OCI-M1 (cell line): Measurements from ENCODE around the gene TBX10.
"Not testable (repeated sequence)": the region's sequence is repeated elsewhere in the genome, so short reads cannot be mapped to it uniquely, and the experiment has no call there.

Experiments used
- DNase-seq: peaks from one replicate; lab custom pipeline; 2025; lab: John Stamatoyannopoulos, UW

The TBX10 gene

GRCh38 chr11:67615728-67616430 lies 23.7 kb downstream of the TBX10 start:
- no peak for DNase-seq

DNA sequence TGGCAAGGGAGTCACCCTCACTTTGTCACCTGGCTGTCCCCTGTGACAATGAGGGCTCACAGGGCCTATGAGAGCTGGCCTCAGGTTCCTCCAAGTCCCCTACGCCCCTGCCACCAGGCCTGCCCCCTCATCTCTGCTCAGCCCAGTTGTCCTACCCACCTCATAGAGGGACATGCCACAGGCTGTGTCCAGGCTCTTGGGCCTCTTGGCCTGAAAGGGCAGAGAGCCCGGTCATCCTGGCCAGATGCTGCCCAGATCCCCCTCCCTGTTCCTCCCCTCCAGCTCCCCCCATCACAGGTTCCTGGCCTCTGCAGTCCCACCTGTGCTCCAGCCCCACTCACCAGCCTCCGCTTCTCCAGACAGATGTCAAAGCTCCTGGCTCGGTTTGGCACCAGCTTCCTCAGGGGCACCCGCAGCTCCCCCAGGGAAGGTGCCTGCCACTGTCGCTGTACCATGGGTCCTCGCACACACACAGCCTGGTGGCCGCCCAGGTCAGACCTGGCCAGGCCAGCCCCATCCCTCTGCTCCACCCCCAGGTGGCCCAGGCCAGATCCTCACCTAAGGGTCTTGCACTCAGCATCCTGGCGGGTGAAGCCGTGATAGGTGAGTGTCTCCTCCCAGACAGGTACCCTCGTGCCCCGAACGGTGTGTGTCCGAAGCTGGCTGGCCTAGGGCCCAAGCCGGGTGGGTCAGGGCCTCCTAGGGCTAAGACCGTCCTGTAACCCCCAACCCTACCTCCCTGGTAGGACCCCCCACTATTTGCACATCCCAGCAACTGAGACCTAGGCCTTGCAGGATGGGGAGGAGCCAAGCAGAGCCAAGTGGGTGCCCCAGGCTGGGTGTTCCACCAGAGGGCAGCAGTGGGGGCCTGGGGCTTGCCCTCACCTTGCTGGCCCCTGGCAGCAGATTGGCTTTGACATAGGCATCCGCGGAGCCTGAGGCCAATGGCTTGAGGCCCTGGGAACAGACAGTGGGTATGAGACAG lies 24.5 kb downstream of the TBX10 start:
- peak; percentile 51 for DNase-seq

GRCh38 chr11:67613960-67614715 lies 25.4 kb downstream of the TBX10 start:
- DNase-seq = peak; percentile 52

- no peak for DNase-seq
Observed at GRCh38 chr11:67613313-67613959, 26.1 kb downstream of the TBX10 start.

GRCh38 chr11:67612751-67613150 lies 26.8 kb downstream of the TBX10 start:
- DNase-seq = no peak

DNA sequence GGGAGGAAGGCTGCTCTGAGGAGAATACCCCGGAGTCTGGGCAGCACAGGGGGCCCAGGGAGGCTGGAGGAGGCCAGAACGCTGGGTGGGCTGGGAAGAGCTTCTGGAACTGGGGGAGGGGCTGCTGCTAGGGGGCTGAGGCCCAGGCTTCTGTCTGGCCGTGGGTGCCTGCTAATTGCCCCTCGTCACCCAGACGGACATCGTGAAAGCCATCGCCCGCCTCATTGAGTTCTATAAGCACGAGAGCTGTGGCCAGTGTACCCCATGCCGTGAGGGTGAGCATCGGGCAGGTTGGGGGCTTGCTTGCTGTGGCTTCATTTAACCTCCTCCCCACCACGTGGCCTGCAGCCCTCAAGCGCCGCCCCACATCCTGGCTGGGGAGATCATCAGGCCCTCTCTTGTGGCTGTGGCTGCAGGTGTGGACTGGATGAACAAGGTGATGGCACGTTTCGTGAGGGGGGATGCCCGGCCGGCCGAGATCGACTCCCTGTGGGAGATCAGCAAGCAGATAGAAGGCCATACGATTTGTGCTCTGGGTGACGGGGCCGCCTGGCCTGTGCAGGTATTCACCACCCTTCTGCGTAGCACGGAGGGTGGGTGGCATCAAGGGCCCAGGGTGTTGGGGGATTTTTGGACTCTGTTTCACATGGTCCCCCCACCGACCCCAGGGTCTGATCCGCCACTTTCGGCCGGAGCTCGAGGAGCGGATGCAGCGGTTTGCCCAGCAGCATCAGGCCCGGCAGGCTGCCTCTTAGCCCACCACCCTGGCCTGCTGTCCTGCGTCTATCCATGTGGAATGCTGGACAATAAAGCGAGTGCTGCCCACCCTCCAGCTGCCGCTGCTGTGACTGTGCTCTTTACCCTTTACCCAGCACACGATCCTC lies 27.6 kb downstream of the TBX10 start:
- DNase-seq = no peak

DNA sequence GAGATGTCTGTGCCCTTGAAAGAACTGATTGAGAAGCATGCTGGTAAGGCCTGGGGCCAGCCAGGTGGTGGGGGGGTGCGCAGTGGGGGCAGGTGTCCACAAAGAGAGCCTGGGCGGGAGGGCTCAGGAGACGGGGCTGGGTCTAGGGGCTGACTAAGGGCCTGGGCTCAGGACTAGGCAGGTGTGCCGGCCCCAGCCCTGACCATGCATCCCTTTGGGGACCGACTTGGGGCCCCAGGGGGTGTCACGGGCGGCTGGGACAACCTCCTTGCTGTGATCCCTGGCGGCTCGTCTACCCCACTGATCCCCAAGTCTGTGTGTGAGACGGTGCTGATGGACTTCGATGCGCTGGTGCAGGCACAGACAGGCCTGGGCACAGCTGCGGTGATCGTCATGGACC lies 28.4 kb downstream of the TBX10 start:
- DNase-seq = no peak

DNA sequence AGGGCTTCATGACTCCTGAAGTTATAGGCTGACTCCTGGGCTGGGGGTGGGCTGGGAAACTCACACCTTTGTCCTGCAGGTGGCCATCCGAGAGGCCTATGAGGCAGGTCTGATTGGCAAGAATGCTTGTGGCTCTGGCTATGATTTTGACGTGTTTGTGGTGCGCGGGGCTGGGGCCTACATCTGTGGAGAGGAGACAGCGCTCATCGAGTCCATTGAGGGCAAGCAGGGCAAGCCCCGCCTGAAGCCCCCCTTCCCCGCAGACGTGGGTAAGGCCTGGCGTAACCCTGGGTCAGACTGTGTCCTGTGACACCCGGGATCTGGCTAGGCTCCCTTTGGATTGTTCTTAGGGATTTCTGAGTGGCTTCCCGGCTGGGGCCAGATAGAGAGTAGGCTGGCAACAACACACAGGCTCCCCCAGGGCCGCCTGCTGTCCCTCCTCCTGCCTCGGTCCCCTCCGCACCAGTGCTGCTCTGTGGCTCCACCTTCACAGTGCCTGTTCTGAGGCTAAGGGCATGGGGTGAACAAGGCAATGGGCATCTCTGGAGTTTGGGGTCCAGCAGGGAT lies 29.2 kb downstream of the TBX10 start:
- no peak for DNase-seq

DNA sequence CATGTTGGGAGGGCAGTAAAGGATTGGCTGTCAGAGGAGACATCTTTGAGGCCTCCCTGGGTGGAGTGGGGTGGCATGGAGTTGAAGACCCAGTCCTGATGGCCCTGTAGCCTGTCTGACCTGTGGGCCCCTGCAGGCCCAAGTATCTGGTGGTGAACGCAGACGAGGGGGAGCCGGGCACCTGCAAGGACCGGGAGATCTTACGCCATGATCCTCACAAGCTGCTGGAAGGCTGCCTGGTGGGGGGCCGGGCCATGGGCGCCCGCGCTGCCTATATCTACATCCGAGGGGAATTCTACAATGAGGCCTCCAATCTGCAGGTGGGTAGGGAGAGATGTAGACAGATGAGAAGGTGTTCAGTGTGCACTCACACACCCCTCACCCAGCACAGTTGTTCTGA lies 30.2 kb downstream of the TBX10 start:
- DNase-seq = no peak

DNA sequence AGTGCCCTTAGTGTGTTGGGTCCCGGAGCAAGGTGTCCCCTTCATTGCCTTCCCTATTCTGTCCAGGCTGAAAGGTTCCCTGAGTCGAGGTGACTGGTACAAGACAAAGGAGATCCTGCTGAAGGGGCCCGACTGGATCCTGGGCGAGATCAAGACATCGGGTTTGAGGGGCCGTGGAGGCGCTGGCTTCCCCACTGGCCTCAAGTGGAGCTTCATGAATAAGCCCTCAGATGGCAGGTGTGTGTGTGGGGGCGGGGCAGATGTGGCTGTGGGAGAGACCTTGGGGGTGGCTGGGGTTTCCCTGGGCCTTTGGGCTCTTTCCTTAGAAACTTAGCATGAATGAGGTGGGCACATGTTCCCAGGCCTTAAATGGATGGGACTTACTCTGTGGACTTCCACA lies 31.1 kb downstream of the TBX10 start:
- DNase-seq = no peak

- DNase-seq = no peak
Observed at GRCh38 chr11:67607507-67607906, 32.1 kb downstream of the TBX10 start.

DNA sequence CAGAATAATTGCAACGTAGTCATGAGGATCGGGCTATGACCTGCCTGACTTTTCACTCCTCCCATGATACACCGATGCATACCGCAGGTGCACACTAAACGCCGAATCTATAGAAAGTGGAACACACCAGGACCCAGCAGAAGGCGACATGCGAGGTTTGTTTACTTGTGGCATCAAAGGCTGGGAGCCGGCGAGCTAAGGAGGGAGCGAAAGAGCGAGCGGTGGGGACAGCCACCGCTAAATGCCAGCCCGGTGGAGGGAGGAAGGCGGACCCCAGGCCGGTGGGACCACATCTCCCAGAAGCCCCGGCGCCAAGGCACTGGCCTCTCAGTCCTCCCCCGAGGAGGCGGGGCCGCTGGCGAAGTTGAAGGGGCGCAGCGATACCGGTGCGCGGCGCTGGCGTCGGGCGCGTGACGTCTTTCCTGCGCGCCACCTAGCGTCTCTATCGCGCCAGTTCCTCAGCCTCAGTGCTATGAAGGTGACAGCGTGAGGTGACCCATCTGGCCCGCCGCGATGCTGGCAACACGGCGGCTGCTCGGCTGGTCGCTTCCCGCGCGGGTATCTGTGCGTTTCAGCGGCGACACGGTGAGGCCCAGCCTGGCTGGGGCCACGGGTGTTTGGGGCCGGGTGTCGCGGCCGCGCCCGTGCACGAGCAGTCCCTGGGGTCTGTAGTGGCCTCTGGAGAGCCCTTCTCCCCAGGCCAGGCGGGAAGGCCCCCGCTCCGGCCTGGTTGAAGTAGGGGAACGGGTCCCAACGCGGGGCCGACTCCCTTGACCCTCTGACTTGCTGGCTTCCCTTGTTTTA lies 32.9 kb downstream of the TBX10 start, which contains the start of gene NDUFV1:
Gene NDUFV1, plus strand, starts transcription at position 445 of the 804 bp plus-strand sequence. Its CDS starts 69 bp downstream, at position 514.
- peak; percentile 98 for DNase-seq

DNA sequence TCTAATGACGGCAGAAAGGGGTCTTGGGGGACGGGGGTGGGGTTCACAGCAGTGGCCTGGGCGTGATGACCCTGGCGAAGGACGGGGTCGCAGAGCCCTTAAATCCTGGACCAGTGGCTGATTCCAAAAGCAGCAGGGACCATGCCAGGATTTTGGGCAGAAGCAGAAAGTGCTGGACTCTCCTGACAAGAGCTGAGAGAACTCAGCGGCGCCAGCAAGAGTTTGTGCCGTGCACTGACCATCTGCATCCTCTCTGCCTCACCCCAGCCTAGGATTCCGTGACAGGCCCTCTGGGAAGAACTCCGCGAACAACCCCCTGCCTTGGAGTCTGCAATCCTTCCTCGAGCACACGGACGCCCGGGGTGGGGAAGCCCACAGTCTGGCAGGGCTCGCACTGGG lies 33.5 kb downstream of the TBX10 start:
- peak; percentile 37 for DNase-seq

- DNase-seq = peak; percentile 42
Observed at GRCh38 chr11:67605231-67606011, 34.1 kb downstream of the TBX10 start.

GRCh38 chr11:67604815-67605214 lies 34.7 kb downstream of the TBX10 start:
- DNase-seq = no peak

DNA sequence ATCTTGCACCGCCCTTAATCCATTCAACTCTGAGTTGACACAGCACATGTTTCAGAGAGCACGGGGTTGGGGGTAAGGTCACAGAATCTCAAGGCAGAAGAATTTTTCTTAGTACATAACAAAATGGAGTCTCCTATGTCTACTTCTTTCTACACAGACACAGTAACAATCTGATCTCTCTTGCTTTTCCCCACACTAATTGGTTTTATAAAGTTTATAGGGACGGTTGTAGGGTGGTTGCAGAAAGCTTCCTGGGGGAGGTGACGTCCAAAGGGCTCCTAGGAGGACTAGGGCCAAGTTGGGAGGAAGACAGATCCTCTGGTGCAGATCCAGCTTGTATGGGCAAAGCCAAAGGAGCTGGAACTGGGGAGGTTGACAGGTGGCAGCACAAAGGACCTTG lies 35.4 kb downstream of the TBX10 start:
- not testable (repeated sequence) for DNase-seq

GRCh38 chr11:67601098-67601497 lies 38.5 kb downstream of the TBX10 start:
- no peak for DNase-seq

DNA sequence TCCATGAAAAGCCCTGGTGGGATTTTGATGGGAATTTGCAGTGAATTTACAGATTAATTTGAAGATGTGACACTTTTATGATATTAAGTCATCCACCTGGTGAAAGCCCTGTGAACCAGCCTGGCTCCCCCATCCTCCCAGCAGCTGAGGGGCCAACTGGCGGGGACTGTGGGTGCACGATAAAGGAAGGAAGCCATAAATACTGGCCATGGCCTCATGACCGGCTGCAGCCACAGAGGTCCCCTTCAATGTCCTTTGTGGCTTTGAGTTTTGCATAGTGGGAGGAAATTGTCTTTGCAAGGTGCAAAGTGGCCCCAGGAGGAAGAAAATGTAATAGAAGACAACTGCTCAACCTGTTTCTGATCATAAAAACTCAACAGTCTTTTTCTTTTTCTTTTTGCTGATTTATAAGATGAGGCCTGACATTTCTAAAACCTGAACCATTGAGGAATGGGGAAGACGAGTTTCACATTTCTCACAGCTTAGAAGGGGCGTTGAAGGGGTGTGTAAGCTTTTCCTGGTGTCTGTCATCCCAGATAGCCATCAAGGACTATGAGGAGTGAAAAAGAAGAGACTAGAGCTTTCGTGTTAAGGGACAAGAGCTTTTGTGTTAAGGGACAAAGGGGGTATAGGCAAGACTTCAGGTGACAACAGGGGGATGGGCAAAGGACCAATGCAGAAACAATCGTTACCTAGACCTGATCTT lies 39.1 kb downstream of the TBX10 start:
- DNase-seq = peak; percentile 87
